Measurements from ENCODE around the gene STIMATE. TPM values are rescaled to one million over a fixed set of nuclear protein-coding genes. Genes with fewer than 3 reads are reported as not detected.

STIMATE gene
- total and polyA plus RNA-seq, 2 of the 4 experiments (the other 2 are of a cell fraction): 10.6 to 17.8 TPM

GRCh38 chr3:52849656-52850055, 47.7 kb downstream of the STIMATE start:
- no peak for ATAC-seq (ENCODE audit: low read depth)
- no peak overlapping the region for H2BK20ac ChIP-seq (ENCODE audit: low read depth, low read length)
- no peaks in the 10 kb centered on the region; a peak in 1 of 4 replicates for H3K79me1 ChIP-seq (ENCODE audit: low read depth in 1 of 2, low read length in 2 of 2)
- no peak overlapping the region for H3K23ac ChIP-seq (ENCODE audit: low read depth, low read length)
- H2AFZ ChIP-seq (replicated peaks; ENCODE audit: low read length, poor library complexity): no peak overlapping the region
- H2BK120ac ChIP-seq (ENCODE audit: low read depth, low read length): no peak overlapping the region
- H3K18ac ChIP-seq (ENCODE audit: low read depth, low read length): no peak overlapping the region
- no peak overlapping the region for H2BK15ac ChIP-seq (ENCODE audit: low read depth, low read length)
- H3K36me3 ChIP-seq (ENCODE audit: control insufficient read depth, insufficient read depth, low read length): peaks cover 18% of the 10 kb centered on the region
- H3K9me1 ChIP-seq (ENCODE audit: insufficient read depth, low read length): no peaks in the 10 kb centered on the region; the same call in 1 of the 2 replicates
- no peak overlapping the region for H3K9ac ChIP-seq (ENCODE audit: low read depth, low read length)
- H3K4me3 ChIP-seq (ENCODE audit: insufficient read depth, low read depth, low read length): no peak overlapping the region
- DNase-seq: no peak
- no peak overlapping the region for H2BK5ac ChIP-seq (ENCODE audit: low read depth, low read length, poor library complexity, severe bottlenecking)
- in situ Hi-C loops (cut with MboI; ENCODE audit: low sequenced_read_pairs) (loop anchor here (5.0 kb wide), 1 partner anchor 213 kb away; no protein-coding TSS in a partner anchor), dilution Hi-C loops (cut with HindIII; ENCODE audit: low sequenced_read_pairs, unreplicated experiment) (no loop called here), intact Hi-C loops (cut with micrococcal nuclease) (loop anchor here (2.0 kb wide), 1 partner anchor 261 kb away; no protein-coding TSS in a partner anchor)
- peaks cover 7% of the 10 kb centered on the region; the same call in 1 of the 2 replicates for H4K20me1 ChIP-seq (ENCODE audit: insufficient read depth, low read length)
- no peak overlapping the region for H3K56ac ChIP-seq (ENCODE audit: extremely low read depth, insufficient read depth, low read length)
- no TSS peak for BruUV-seq (replicated peaks)
- no peak for TF ChIP-seq CEBPB (IDR thresholded peaks at IDR 0.05; ENCODE audit: low read depth, low read length)
- no peak for TF ChIP-seq FOS (IDR thresholded peaks at IDR 0.05; ENCODE audit: low read depth, low read length)
- TF ChIP-seq MAFK (IDR thresholded peaks at IDR 0.05; ENCODE audit: low read depth, low read length): no peak
- TF ChIP-seq NFE2L2 (IDR thresholded peaks at IDR 0.05; ENCODE audit: low read depth, low read length): no peak
- no peak for TF ChIP-seq MXI1 (IDR thresholded peaks at IDR 0.05; ENCODE audit: borderline replicate concordance, low read depth, low read length)
- H2AK9ac ChIP-seq (replicated peaks; ENCODE audit: low read depth, low read length, poor library complexity): no peak overlapping the region
- H4K8ac ChIP-seq (ENCODE audit: low read depth in 2 of 2, low read length in 2 of 2): no peak overlapping the region
- 98% methylated on average over 8 of the region's 15 CpGs; no CpG with 5 or more reads in 1 of the 2 experiments for WGBS, 2 experiments (ENCODE audit: extremely low coverage in 2 of 2, insufficient read length in 1 of 2)
- H4K5ac ChIP-seq (ENCODE audit: low read depth, low read length): no peak overlapping the region
- no peak overlapping the region for H3K14ac ChIP-seq (replicated peaks; ENCODE audit: low read depth, low read length)
- no peak overlapping the region for H3K4me2 ChIP-seq (ENCODE audit: low read depth, low read length)
- no peaks in the 10 kb centered on the region for H3K9me3 ChIP-seq (ENCODE audit: control insufficient read depth, insufficient read depth, low read length)
- no peak overlapping the region for H3K27ac ChIP-seq (ENCODE audit: insufficient read depth, low read length)
- peaks cover 10% of the 10 kb centered on the region; the same call in 1 of the 2 replicates for H3K4me1 ChIP-seq (ENCODE audit: control insufficient read depth, insufficient read depth, low read length)
- POLR2A ChIA-PET (ENCODE audit: unreplicated experiment): no interaction called here
- no peaks in the 10 kb centered on the region for H3K27me3 ChIP-seq (ENCODE audit: control insufficient read depth, insufficient read depth, low read length)
- CTCF ChIA-PET: no interaction called here
- no peak overlapping the region for H3K4ac ChIP-seq (ENCODE audit: low read depth, low read length)
- no peak overlapping the region for H2AK5ac ChIP-seq (ENCODE audit: low read depth, low read length)
- H4K91ac ChIP-seq (ENCODE audit: insufficient read depth, low read depth, low read length): no peak overlapping the region

Data from IMR-90 (cell line).